GM12864 (cell line): ENCODE results near the gene ANO8.

Experiments used
- DNase-seq: peaks from one replicate; pipeline ENCODE4 v3.0.0-alpha.2; 2011; ENCODE audit warnings: low read depth
- H3K4me3 ChIP-seq: 2 replicates; pipeline ENCODE4 v1.5.1; 2011; ENCODE audit warnings: mild to moderate bottlenecking, low read depth, low read length, control low read depth
- TF ChIP-seq, protein P1 (sequence below): IDR thresholded peaks from 2 replicates; pipeline ENCODE4 v1.5.1; 2011; ENCODE audit warnings: low read depth, mild to moderate bottlenecking, moderate library complexity, low read length, control low read depth, inconsistent platforms; ENCODE audit errors: missing control alignments

Gene ANO8

DNA sequence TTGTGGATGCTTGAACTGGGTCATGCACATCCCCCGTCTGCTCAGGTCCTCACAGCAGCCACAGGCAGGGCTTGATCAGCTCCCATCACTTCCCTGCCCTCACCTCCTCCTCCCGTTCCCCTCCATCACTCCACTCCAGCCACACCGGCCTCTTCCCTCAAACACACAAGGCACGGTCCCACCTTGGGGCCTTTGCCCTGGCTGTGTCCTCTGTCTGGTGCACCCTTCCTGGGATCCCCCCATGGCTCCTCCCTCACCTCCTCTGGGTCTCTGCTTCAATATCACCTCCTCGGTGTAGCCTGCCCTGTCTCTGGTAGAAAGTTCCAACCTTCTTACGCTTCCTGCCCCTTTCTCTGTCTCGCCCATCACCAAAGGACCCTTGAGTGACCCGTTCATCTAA lies 18.7 kb upstream of the ANO8 start:
- TF ChIP-seq, protein P1, sequence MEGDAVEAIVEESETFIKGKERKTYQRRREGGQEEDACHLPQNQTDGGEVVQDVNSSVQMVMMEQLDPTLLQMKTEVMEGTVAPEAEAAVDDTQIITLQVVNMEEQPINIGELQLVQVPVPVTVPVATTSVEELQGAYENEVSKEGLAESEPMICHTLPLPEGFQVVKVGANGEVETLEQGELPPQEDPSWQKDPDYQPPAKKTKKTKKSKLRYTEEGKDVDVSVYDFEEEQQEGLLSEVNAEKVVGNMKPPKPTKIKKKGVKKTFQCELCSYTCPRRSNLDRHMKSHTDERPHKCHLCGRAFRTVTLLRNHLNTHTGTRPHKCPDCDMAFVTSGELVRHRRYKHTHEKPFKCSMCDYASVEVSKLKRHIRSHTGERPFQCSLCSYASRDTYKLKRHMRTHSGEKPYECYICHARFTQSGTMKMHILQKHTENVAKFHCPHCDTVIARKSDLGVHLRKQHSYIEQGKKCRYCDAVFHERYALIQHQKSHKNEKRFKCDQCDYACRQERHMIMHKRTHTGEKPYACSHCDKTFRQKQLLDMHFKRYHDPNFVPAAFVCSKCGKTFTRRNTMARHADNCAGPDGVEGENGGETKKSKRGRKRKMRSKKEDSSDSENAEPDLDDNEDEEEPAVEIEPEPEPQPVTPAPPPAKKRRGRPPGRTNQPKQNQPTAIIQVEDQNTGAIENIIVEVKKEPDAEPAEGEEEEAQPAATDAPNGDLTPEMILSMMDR, result no peak
- no peak overlapping the region for H3K4me3 ChIP-seq
- no peak for DNase-seq

DNA sequence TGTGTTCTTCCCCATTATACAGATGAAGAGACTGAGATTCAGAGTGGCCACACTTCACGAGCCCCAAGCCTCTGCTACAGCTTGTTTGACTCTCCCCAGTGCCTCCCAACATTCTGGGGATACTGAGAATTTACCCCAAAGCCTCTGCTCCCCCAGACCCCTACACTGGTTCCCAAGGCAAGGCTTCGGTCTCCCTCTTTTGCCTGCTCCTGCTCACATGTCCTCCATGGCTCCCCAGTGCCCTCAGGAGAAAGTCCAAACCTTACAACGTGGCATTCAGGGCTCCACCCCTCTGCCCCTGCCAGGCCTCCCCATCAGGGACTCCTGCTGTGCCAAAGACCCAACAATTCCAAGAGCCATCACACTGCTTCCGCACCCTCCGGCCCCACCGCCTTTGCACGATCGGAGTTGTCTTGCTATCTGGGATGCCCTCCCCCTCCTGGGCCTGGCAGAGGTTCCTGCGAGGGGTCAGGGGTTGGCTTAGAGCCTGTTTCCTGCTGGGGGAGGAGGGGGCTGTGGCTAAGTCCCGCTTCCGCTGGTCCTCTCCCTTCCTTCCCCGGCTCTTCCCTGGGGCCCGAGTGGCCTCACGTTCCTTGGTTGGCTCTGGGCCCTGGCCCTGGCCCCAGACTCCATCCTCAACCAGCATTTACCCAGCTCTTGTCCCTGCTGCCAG lies 18.1 kb upstream of the ANO8 start:
- TF ChIP-seq, protein P1, result no peak
- H3K4me3 ChIP-seq, result no peak overlapping the region
- DNase-seq, result no peak

- no peak overlapping the region for H3K4me3 ChIP-seq
- no peak for DNase-seq
- TF ChIP-seq, protein P1, result no peak
Observed at GRCh38 chr19:17351815-17352435, 17.3 kb upstream of the ANO8 start.

DNA sequence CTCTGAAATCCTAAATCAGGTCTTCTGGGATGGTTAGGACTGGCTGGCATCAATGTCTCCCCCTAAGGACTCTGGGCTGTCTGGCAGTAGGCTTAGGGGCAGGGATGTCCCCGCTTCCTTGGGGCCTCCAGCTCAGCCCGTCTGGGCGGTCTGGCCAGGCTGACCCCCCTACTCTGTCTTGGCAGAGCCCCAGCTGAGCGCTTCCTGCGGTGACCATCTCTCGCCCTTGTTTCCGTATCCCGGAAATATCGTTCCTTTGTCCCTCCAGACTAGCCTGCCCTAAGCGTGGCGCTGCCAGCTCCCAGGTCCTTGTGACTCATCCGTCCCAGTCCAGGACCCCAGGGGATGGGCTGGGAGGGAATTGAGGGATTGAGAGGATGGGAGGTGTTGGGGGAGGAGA lies 14.0 kb upstream of the ANO8 start:
- TF ChIP-seq, protein P1, result no peak
- H3K4me3 ChIP-seq, result no peak overlapping the region
- no peak for DNase-seq

- H3K4me3 ChIP-seq, result no peak overlapping the region
- DNase-seq, result no peak
- TF ChIP-seq, protein P1, result no peak
Observed at GRCh38 chr19:17347877-17348276, 13.2 kb upstream of the ANO8 start.

DNA sequence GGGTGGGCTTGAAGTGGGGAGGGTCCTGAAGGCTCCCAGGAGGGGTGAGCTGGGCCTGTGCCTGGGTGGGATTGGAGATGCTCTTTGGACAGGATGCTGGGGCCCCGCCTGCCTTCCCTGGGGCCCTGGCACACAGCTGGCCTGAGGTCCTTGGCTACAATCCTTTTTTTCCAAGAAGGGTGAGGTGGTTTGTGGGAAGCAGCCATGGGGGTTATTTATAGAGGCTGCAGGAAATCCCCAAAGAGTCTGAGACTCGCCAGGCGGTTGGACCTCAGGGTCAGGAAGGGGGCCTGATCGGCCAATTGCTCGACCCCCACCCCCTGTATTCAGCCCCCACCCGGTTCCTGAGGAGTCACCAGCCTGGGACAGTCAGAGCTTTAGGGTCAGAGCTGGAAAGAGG lies 12.7 kb upstream of the ANO8 start:
- DNase-seq, result no peak
- H3K4me3 ChIP-seq, result no peak overlapping the region
- TF ChIP-seq, protein P1, result no peak
